Neuronal stem cell (in vitro differentiated cells): ENCODE data around the gene HRH1.
A peak's percentile ranks its signal among the peaks of the same experiment; 100 is the strongest.
"Not testable (repeated sequence)": the region's sequence is repeated elsewhere in the genome, so short reads cannot be mapped to it uniquely, and the experiment has no call there.

ENCODE experiments used
- DNase-seq: peaks from one replicate; pipeline ENCODE4 v3.0.0-alpha.2; 2013; ENCODE audit warnings: low spot score
- H2AFZ ChIP-seq: one replicate; pipeline ENCODE4 v1.6.1; 2013; ENCODE audit warnings: mild to moderate bottlenecking, low read length, inconsistent platforms
- H2AK5ac ChIP-seq: 2 replicates; pipeline ENCODE4 v1.6.1; 2013; ENCODE audit warnings: low read depth, mild to moderate bottlenecking, inconsistent platforms, low read length, moderate library complexity, mixed read lengths
- H2BK120ac ChIP-seq: 2 replicates; pipeline ENCODE4 v1.6.1; 2013; ENCODE audit warnings: low read depth, mild to moderate bottlenecking, inconsistent platforms, low read length, moderate library complexity, mixed read lengths
- H2BK12ac ChIP-seq: one replicate; pipeline ENCODE4 v1.6.1; 2013; ENCODE audit warnings: low read length, inconsistent platforms
- H2BK15ac ChIP-seq: 2 replicates; pipeline ENCODE4 v1.6.1; 2013; ENCODE audit warnings: mild to moderate bottlenecking, low read length, inconsistent platforms, mixed read lengths
- H2BK5ac ChIP-seq: one replicate; pipeline ENCODE4 v1.6.1; 2013; ENCODE audit warnings: inconsistent platforms, mild to moderate bottlenecking, low read length, moderate library complexity
- H3K14ac ChIP-seq: one replicate; pipeline ENCODE4 v1.6.1; 2013; ENCODE audit warnings: low read length, inconsistent platforms
- H3K18ac ChIP-seq: 2 replicates; pipeline ENCODE4 v1.6.1; 2013; ENCODE audit warnings: low read length, inconsistent platforms
- H3K23ac ChIP-seq: 2 replicates; pipeline ENCODE4 v1.6.1; 2013; ENCODE audit warnings: low read depth, mild to moderate bottlenecking, mixed read lengths, low read length, inconsistent platforms; ENCODE audit not compliant: poor library complexity
- H3K27ac ChIP-seq: replicated peaks from 3 replicates; pipeline ENCODE4 v1.5.1; 2013; ENCODE audit warnings: low read length, inconsistent platforms
- H3K27me3 ChIP-seq, 3 experiments: 2 replicates each; pipeline ENCODE4 v1.6.1; 2013; ENCODE audit warnings: low read length in 3 of 3, mild to moderate bottlenecking in 2 of 3, inconsistent platforms in 1 of 3, low read depth in 1 of 3, mixed read lengths in 1 of 3, moderate library complexity in 1 of 3; ENCODE audit not compliant: control insufficient read depth in 3 of 3, insufficient read depth in 3 of 3
- H3K36me3 ChIP-seq, 2 donors: replicated peaks in 1 of 2; 2 replicates each; pipeline ENCODE4 v1.6.1; 2013; ENCODE audit warnings: low read length in 2 of 2; ENCODE audit not compliant: control insufficient read depth in 2 of 2, insufficient read depth in 2 of 2
- H3K4ac ChIP-seq: 2 replicates; pipeline ENCODE4 v1.6.1; 2013; ENCODE audit warnings: inconsistent platforms, mild to moderate bottlenecking, low read length, moderate library complexity
- H3K4me1 ChIP-seq, 2 donors: 1 replicate in 1 of 2; 2 replicates in 1 of 2; pipeline ENCODE4 v1.6.1; 2013; ENCODE audit warnings: low read length in 2 of 2, low read depth in 1 of 2; ENCODE audit not compliant: control insufficient read depth in 2 of 2, insufficient read depth in 1 of 2
- H3K4me2 ChIP-seq: one replicate; pipeline ENCODE4 v1.6.1; 2013; ENCODE audit warnings: mild to moderate bottlenecking, low read length, inconsistent platforms; ENCODE audit not compliant: insufficient read depth, poor library complexity, severe bottlenecking
- H3K4me3 ChIP-seq, 2 donors: 2 replicates each; pipeline ENCODE4 v1.5.1; 2013; ENCODE audit warnings: low read length in 2 of 2, mild to moderate bottlenecking in 2 of 2, inconsistent platforms in 1 of 2, moderate library complexity in 1 of 2
- H3K79me1 ChIP-seq: one replicate; pipeline ENCODE4 v1.6.1; 2013; ENCODE audit warnings: low read depth, mild to moderate bottlenecking, inconsistent platforms, low read length, moderate library complexity
- H3K9ac ChIP-seq: one replicate; pipeline ENCODE4 v1.6.1; 2013; ENCODE audit warnings: mild to moderate bottlenecking, low read depth, low read length, inconsistent platforms; ENCODE audit not compliant: poor library complexity
- H3K9me3 ChIP-seq, 2 donors: replicated peaks in 1 of 2; 2 replicates each; pipeline versions ENCODE3 to v1.6.1; 2013; ENCODE audit warnings: low read length in 2 of 2, mild to moderate bottlenecking in 2 of 2, inconsistent platforms in 1 of 2, low read depth in 1 of 2, mixed read lengths in 1 of 2, moderate library complexity in 1 of 2; ENCODE audit not compliant: control insufficient read depth in 2 of 2, insufficient read depth in 1 of 2
- H4K8ac ChIP-seq: one replicate; pipeline ENCODE4 v1.6.1; 2013; ENCODE audit warnings: low read depth, mild to moderate bottlenecking, inconsistent platforms, low read length, moderate library complexity
- H4K91ac ChIP-seq: one replicate; pipeline ENCODE4 v1.6.1; 2013; ENCODE audit warnings: low read length, low read depth, mild to moderate bottlenecking, inconsistent platforms; ENCODE audit not compliant: poor library complexity
- WGBS, 2 donors: extraction: QIAGEN DNeasy Blood & Tissue Kit; methylation state at CpG; one replicate each; pipeline ENCODE4 v1.1.7; 2013; ENCODE audit warnings: missing lambda C conversion rate in 2 of 2, mixed read lengths in 1 of 2; ENCODE audit not compliant: insufficient read length in 2 of 2, insufficient replicate concordance in 1 of 2; ENCODE audit errors: extremely low coverage in 2 of 2; 5-methylcytosine and 5-hydroxymethylcytosine counted together

The HRH1 gene

GRCh38 chr3:11254876-11255275 lies 100.6 kb downstream of the HRH1 start:
- Histone ChIP-seq H3K27me3 (peaks cover 0 to 9% (median 0%) of the 10 kb centered on the region in 3 experiments), H2BK120ac (no peak overlapping the region), H3K27ac (no peak overlapping the region), H3K36me3 (no peaks in the 10 kb centered on the region), H2BK12ac (no peak overlapping the region), H3K79me1 (peaks cover 1% of the 10 kb centered on the region), H2AFZ (no peak overlapping the region), H4K91ac (no peak overlapping the region), H3K4ac (no peak overlapping the region), H3K4me1 (no peaks in the 10 kb centered on the region), H3K18ac (no peak overlapping the region), H3K14ac (no peak overlapping the region), H3K4me2 (no peak overlapping the region), H3K4me3 (no peak overlapping the region), H2BK5ac (no peak overlapping the region), H2AK5ac (no peak overlapping the region), H3K23ac (no peak overlapping the region), H2BK15ac (no peak overlapping the region), H3K9me3 (no peaks in the 10 kb centered on the region), H4K8ac (no peak overlapping the region), H3K9ac (no peak overlapping the region)
- no peak for DNase-seq
- no CpG with 5 or more reads among the region's 6 CpGs for WGBS, 2 donors

GRCh38 chr3:11255537-11255936 lies 101.2 kb downstream of the HRH1 start:
- H3K27ac ChIP-seq = not testable (repeated sequence)

GRCh38 chr3:11258958-11259357 lies 104.7 kb downstream of the HRH1 start:
- Histone ChIP-seq H4K91ac (no peak overlapping the region), H2AFZ (no peak overlapping the region), H4K8ac (no peak overlapping the region), H3K4me3 (peak overlapping the region in 1 of 2 donors; percentile 47), H3K27ac (no peak overlapping the region), H2BK15ac (peak overlapping the region; percentile 25), H3K4me2 (no peak overlapping the region), H3K9ac (peak overlapping the region; percentile 31), H3K23ac (peak overlapping the region; percentile 18), H3K9me3 (no peaks in the 10 kb centered on the region), H3K4me1 (no peaks in the 10 kb centered on the region), H3K79me1 (peaks cover 1% of the 10 kb centered on the region), H2BK12ac (no peak overlapping the region), H3K14ac (peak overlapping the region; percentile 73), H2AK5ac (peak overlapping the region; percentile 91), H3K4ac (no peak overlapping the region), H2BK5ac (no peak overlapping the region), H2BK120ac (peak overlapping the region; percentile 9), H3K36me3 (no peaks in the 10 kb centered on the region), H3K18ac (no peak overlapping the region), H3K27me3 (no peaks in the 10 kb centered on the region)
- DNase-seq = no peak
- WGBS, 2 donors = no CpG with 5 or more reads among the region's 11 CpGs

More at GRCh38 chr3:11255537-11255936, 101.2 kb downstream of the HRH1 start:
- H2BK5ac ChIP-seq, H3K4me1 ChIP-seq, H3K14ac ChIP-seq, H3K9me3 ChIP-seq, H2BK15ac ChIP-seq, H4K91ac ChIP-seq, H3K36me3 ChIP-seq, H2AFZ ChIP-seq, H3K4me2 ChIP-seq, H3K9ac ChIP-seq, H3K18ac ChIP-seq, H2BK12ac ChIP-seq, H3K27me3 ChIP-seq, H2AK5ac ChIP-seq, H2BK120ac ChIP-seq, H3K23ac ChIP-seq, H3K4me3 ChIP-seq, H4K8ac ChIP-seq, H3K4ac ChIP-seq, DNase-seq, H3K79me1 ChIP-seq: not testable (repeated sequence)
- no CpG with 5 or more reads among the region's 5 CpGs for WGBS, 2 donors

GRCh38 chr3:11260460-11260859 lies 106.2 kb downstream of the HRH1 start:
- no peaks in the 10 kb centered on the region for H3K36me3 ChIP-seq
- no peak overlapping the region for H4K91ac ChIP-seq
- WGBS, 2 donors = no CpG with 5 or more reads among the region's 3 CpGs
- no peak overlapping the region for H3K18ac ChIP-seq
- no peaks in the 10 kb centered on the region for H3K9me3 ChIP-seq
- no peak overlapping the region for H2BK15ac ChIP-seq
- H3K27me3 ChIP-seq = peaks cover 0 to 5% (median 0%) of the 10 kb centered on the region in 3 experiments
- no peak overlapping the region for H3K4ac ChIP-seq
- no peak overlapping the region for H2BK120ac ChIP-seq
- no peak overlapping the region for H3K27ac ChIP-seq
- H2BK5ac ChIP-seq = no peak overlapping the region
- DNase-seq = no peak
- H2AFZ ChIP-seq = no peak overlapping the region
- H3K4me3 ChIP-seq = no peak overlapping the region
- no peak overlapping the region for H3K14ac ChIP-seq
- no peak overlapping the region for H2BK12ac ChIP-seq
- no peak overlapping the region for H3K23ac ChIP-seq
- H4K8ac ChIP-seq = no peak overlapping the region
- no peaks in the 10 kb centered on the region for H3K4me1 ChIP-seq
- H2AK5ac ChIP-seq = no peak overlapping the region
- peaks cover 1% of the 10 kb centered on the region for H3K79me1 ChIP-seq
- H3K9ac ChIP-seq = no peak overlapping the region
- no peak overlapping the region for H3K4me2 ChIP-seq
